CD4-positive, alpha-beta T cell (primary cell): Measurements from ENCODE around the gene SHOX. TPM values are rescaled to one million over a fixed set of nuclear protein-coding genes. Genes with fewer than 3 reads are reported as not detected.
"Not testable (repeated sequence)": the region's sequence is repeated elsewhere in the genome, so short reads cannot be mapped to it uniquely, and the experiment has no call there.

Experiments used
- ATAC-seq: fragments of 200-7000 bp; cut with Tn5 transposase; one replicate; pipeline ENCODE4 v1.10.0; 2022; ENCODE audit warnings: mild to moderate bottlenecking; ENCODE audit not compliant: poor library complexity
- CTCF ChIA-PET: fragments of 350-600 bp; sonication (Branson Sonifier 250); formaldehyde crosslinking; loops from one replicate; lab custom pipeline; 2021; ENCODE audit warnings: antibody characterized with exemption, inconsistent platforms; lab: Charles Lee
- POLR2A ChIA-PET: fragments of 350-600 bp; sonication (Branson Sonifier 250); formaldehyde crosslinking; loops from one replicate; lab custom pipeline; 2021; ENCODE audit warnings: antibody characterized with exemption, inconsistent platforms; lab: Charles Lee
- DNase-seq, 14 experiments: peaks; one replicate each; pipeline ENCODE4 v3.0.0-alpha.2; 2013 to 2020; ENCODE audit warnings: mixed read lengths in 2 of 14
- H3K27ac ChIP-seq, 2 donors: one replicate each; pipeline versions ENCODE4 v1.5.1 to v1.7.0; 2013; ENCODE audit warnings: low read length in 2 of 2, low read depth in 1 of 2, mild to moderate bottlenecking in 1 of 2
- H3K27me3 ChIP-seq, 2 experiments: 1 replicate in 1 of 2; 2 replicates in 1 of 2; pipeline versions ENCODE4 v1.6.1 to v1.7.0; 2013; ENCODE audit warnings: low read length in 2 of 2, control low read depth in 1 of 2, mild to moderate bottlenecking in 1 of 2, moderate library complexity in 1 of 2; ENCODE audit not compliant: insufficient read depth in 2 of 2, control insufficient read depth in 1 of 2
- H3K36me3 ChIP-seq: one replicate; pipeline ENCODE4 v1.6.1; 2013; ENCODE audit warnings: low read length, control low read depth; ENCODE audit not compliant: insufficient read depth
- H3K4me1 ChIP-seq: one replicate; pipeline ENCODE4 v1.6.1; 2013; ENCODE audit warnings: low read length, control low read depth; ENCODE audit not compliant: insufficient read depth
- H3K4me3 ChIP-seq: one replicate; pipeline ENCODE4 v1.5.1; 2013; ENCODE audit warnings: mild to moderate bottlenecking, low read length, moderate library complexity
- H3K9me3 ChIP-seq, 2 experiments: 1 replicate in 1 of 2; 2 replicates in 1 of 2; pipeline versions ENCODE4 v1.6.1 to v1.7.0; 2013; ENCODE audit warnings: low read length in 2 of 2, mild to moderate bottlenecking in 2 of 2, control low read depth in 1 of 2, moderate library complexity in 1 of 2; ENCODE audit not compliant: control insufficient read depth in 1 of 2, insufficient read depth in 1 of 2
- H3K27ac Mint-ChIP-seq: one replicate; pipeline ENCODE4 v1.8.0; 2020; ENCODE audit warnings: mixed read lengths
- H3K27me3 Mint-ChIP-seq: one replicate; pipeline ENCODE4 v1.8.0; 2021; ENCODE audit warnings: mixed read lengths
- H3K36me3 Mint-ChIP-seq: one replicate; pipeline ENCODE4 v1.8.0; 2021; ENCODE audit warnings: low read depth, mixed read lengths
- H3K4me1 Mint-ChIP-seq: one replicate; pipeline ENCODE4 v1.8.0; 2021; ENCODE audit warnings: low read depth, mixed read lengths
- H3K4me3 Mint-ChIP-seq: one replicate; pipeline ENCODE4 v1.8.0; 2020; ENCODE audit warnings: mild to moderate bottlenecking, mixed read lengths
- H3K9me3 Mint-ChIP-seq: one replicate; pipeline ENCODE4 v1.8.0; 2020; ENCODE audit warnings: mixed read lengths
- CTCF ChIP-seq: fragments of 200-600 bp; IDR thresholded peaks from one replicate; pipeline ENCODE4 v1.8.0; 2022; ENCODE audit warnings: antibody characterized with exemption, mild to moderate bottlenecking
- intact Hi-C, 2 experiments: fragments of 100-400 bp; cut with DNase I in 1 of 2; cut with micrococcal nuclease in 1 of 2; formaldehyde crosslinking; loops; one replicate each; pipeline versions ENCODE4 v1.15.1 to v1.9.0; 2023 to 2025; cut with DNase I, micrococcal nuclease
- total RNA-seq, 174 experiments: library from RNA in 2 of 174; stranded (reverse) in 2 of 174; gene quantifications; one replicate each; pipeline ENCODE4 v1.2.3 and lab custom pipeline; 2021 to 2026

SHOX gene
- total RNA-seq, 2 experiments from 2014 or later, result not detected

- POLR2A ChIA-PET, result no interaction called here
- DNase-seq (no peak), ATAC-seq (no peak)
- peaks cover 4 to 9% of the 10 kb centered on the region in 2 experiments for H3K27me3 ChIP-seq
- intact Hi-C loops, result no loop called here
- CTCF ChIA-PET, result no interaction called here
- Mint-ChIP-seq H3K9me3 (peaks cover 7% of the 10 kb centered on the region), H3K4me3 (no peak overlapping the region), H3K27ac (no peak overlapping the region), H3K27me3 (peaks cover 29% of the 10 kb centered on the region), H3K36me3 (peaks cover 3% of the 10 kb centered on the region), H3K4me1 (no peaks in the 10 kb centered on the region)
- H3K9me3 ChIP-seq, result peaks cover 15 to 43% of the 10 kb centered on the region in 2 experiments
- H3K4me1 ChIP-seq, result no peaks in the 10 kb centered on the region
- TF ChIP-seq CTCF, result no peak
- no peak overlapping the region for H3K4me3 ChIP-seq
- no peak overlapping the region for H3K27ac ChIP-seq
- H3K36me3 ChIP-seq, result no peaks in the 10 kb centered on the region
These were observed 16.5 kb upstream of the SHOX start for GRCh38 chrX:614136-614535.

GRCh38 chrX:617401-617800 lies 13.2 kb upstream of the SHOX start:
- Histone ChIP-seq H3K4me3 (no peak overlapping the region), H3K9me3 (peaks cover 0 to 40% of the 10 kb centered on the region in 2 experiments), H3K4me1 (no peaks in the 10 kb centered on the region), H3K36me3 (no peaks in the 10 kb centered on the region), H3K27me3 (peaks cover 17% of the 10 kb centered on the region in 2 experiments), H3K27ac (no peak overlapping the region)
- ChIA-PET POLR2A (no interaction called here), CTCF (no interaction called here)
- Mint-ChIP-seq H3K27ac (no peak overlapping the region), H3K4me3 (no peak overlapping the region), H3K4me1 (no peaks in the 10 kb centered on the region), H3K27me3 (peaks cover 48% of the 10 kb centered on the region), H3K36me3 (no peaks in the 10 kb centered on the region), H3K9me3 (no peaks in the 10 kb centered on the region)
- no peak for TF ChIP-seq CTCF
- DNase-seq, result no peak
- ATAC-seq, result no peak
- intact Hi-C loops, result no loop called here

DNA sequence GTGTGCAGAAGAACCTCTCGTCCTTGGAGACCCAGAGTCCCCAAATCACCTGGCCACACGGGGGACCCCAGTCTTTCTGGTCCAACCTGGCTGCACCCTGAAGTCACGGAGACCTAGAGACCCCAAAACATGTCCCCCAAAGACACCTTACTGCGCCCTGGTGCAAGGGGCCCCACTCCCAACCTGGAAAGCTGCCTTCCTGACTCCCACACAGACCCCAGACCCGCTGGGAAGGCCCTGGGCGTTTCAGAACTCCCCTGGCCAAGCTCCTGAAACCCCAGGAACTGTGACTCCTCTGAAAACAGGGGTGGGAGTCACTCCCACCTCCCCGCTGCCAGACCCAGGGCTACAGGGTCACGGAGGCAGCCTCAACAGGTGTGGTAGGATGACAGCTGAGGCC lies 12.7 kb upstream of the SHOX start:
- Histone ChIP-seq H3K27me3 (peaks cover 17 to 20% of the 10 kb centered on the region in 2 experiments), H3K36me3 (no peaks in the 10 kb centered on the region), H3K9me3 (peaks cover 0 to 35% of the 10 kb centered on the region in 2 experiments), H3K4me3 (no peak overlapping the region), H3K27ac (no peak overlapping the region), H3K4me1 (no peaks in the 10 kb centered on the region)
- ATAC-seq, result no peak
- ChIA-PET CTCF (no interaction called here), POLR2A (no interaction called here)
- no peak overlapping the region for H3K4me3 Mint-ChIP-seq
- H3K9me3 Mint-ChIP-seq, result no peaks in the 10 kb centered on the region
- TF ChIP-seq CTCF, result no peak
- H3K27me3 Mint-ChIP-seq, result peaks cover 52% of the 10 kb centered on the region
- H3K4me1 Mint-ChIP-seq, result no peaks in the 10 kb centered on the region
- H3K27ac Mint-ChIP-seq, result no peak overlapping the region
- H3K36me3 Mint-ChIP-seq, result no peaks in the 10 kb centered on the region
- DNase-seq, result no peak
- intact Hi-C loops, result no loop called here

- CTCF ChIA-PET, H3K27ac Mint-ChIP-seq: not testable (repeated sequence)
These were observed 12.3 kb upstream of the SHOX start for GRCh38 chrX:618304-618703.

More at GRCh38 chrX:618304-618703, 12.3 kb upstream of the SHOX start:
- H3K4me3 Mint-ChIP-seq, H3K36me3 Mint-ChIP-seq, H3K36me3 ChIP-seq, H3K4me1 Mint-ChIP-seq, H3K4me1 ChIP-seq, ATAC-seq, POLR2A ChIA-PET, H3K4me3 ChIP-seq, H3K27ac ChIP-seq, DNase-seq, H3K9me3 Mint-ChIP-seq, intact Hi-C loops: not testable (repeated sequence)
- H3K27me3 Mint-ChIP-seq, result peaks cover 54% of the 10 kb centered on the region
- H3K27me3 ChIP-seq, result peaks cover 17 to 24% of the 10 kb centered on the region in 2 experiments
- H3K9me3 ChIP-seq, result peaks cover 0 to 32% of the 10 kb centered on the region in 2 experiments
